ENCODE results near the gene NKTR. TPM values are rescaled to one million over a fixed set of nuclear protein-coding genes. Genes with fewer than 3 reads are reported as not detected.

NKTR gene
- total RNA-seq, 1 experiment from 2014 or later, result 53.1 TPM

DNA sequence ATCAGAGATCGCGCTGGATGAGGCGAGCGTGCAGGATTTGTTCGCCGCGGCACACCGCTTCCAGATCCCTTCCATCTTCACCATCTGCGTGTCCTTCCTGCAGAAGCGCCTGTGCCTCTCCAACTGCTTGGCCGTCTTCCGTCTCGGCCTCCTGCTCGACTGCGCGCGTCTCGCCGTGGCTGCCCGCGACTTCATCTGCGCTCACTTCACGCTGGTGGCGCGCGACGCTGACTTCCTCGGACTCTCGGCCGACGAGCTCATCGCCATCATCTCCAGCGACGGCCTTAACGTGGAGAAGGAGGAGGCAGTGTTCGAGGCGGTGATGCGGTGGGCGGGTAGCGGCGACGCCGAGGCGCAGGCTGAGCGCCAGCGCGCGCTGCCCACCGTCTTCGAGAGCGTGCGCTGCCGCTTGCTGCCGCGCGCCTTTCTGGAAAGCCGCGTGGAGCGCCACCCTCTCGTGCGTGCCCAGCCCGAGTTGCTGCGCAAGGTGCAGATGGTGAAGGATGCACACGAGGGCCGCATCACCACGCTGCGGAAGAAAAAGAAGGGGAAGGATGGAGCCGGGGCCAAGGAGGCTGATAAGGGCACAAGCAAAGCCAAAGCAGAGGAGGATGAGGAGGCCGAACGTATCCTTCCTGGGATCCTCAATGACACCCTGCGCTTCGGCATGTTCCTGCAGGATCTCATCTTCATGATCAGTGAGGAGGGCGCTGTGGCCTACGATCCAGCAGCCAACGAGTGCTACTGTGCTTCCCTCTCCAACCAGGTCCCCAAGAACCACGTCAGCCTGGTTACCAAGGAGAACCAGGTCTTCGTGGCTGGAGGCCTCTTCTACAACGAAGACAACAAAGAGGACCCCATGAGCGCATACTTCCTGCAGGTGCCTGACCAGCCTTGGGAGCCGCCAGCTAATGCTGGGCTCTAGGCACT lies 85.7 kb downstream of the NKTR start:
- intact Hi-C loops (cut with micrococcal nuclease; ENCODE audit: unreplicated experiment), result no loop called here
- H3K9me3 ChIP-seq (ENCODE audit: low read depth, low read length, poor library complexity, severe bottlenecking), result no peaks in the 10 kb centered on the region
- no peaks in the 10 kb centered on the region for H3K27me3 ChIP-seq (replicated peaks; ENCODE audit: insufficient read depth, low read depth, low read length, poor library complexity)
- H3K4me1 ChIP-seq (ENCODE audit: insufficient read depth, low read length, poor library complexity, severe bottlenecking), result no peaks in the 10 kb centered on the region
- ChIA-PET POLR2A (ENCODE audit: low non-redundant PET) (no interaction called here), CTCF (no interaction called here)
- no peak overlapping the region for H3K4me3 ChIP-seq (ENCODE audit: low read depth, low read length, poor library complexity, severe bottlenecking)
- DNase-seq (ENCODE audit: low spot score), result no peak
- no peaks in the 10 kb centered on the region for H3K36me3 ChIP-seq (ENCODE audit: insufficient read depth, low read length, poor library complexity, severe bottlenecking)
- no peak overlapping the region for H3K27ac ChIP-seq (ENCODE audit: low read depth, low read length, poor library complexity, severe bottlenecking)
- TF ChIP-seq, protein P1, sequence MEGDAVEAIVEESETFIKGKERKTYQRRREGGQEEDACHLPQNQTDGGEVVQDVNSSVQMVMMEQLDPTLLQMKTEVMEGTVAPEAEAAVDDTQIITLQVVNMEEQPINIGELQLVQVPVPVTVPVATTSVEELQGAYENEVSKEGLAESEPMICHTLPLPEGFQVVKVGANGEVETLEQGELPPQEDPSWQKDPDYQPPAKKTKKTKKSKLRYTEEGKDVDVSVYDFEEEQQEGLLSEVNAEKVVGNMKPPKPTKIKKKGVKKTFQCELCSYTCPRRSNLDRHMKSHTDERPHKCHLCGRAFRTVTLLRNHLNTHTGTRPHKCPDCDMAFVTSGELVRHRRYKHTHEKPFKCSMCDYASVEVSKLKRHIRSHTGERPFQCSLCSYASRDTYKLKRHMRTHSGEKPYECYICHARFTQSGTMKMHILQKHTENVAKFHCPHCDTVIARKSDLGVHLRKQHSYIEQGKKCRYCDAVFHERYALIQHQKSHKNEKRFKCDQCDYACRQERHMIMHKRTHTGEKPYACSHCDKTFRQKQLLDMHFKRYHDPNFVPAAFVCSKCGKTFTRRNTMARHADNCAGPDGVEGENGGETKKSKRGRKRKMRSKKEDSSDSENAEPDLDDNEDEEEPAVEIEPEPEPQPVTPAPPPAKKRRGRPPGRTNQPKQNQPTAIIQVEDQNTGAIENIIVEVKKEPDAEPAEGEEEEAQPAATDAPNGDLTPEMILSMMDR (conservative IDR thresholded peaks at IDR 0.05; ENCODE audit: low read depth, low read length), result no peak
- TF ChIP-seq EZH2 (IDR thresholded peaks at IDR 0.05; ENCODE audit: borderline replicate concordance, low read depth, low read length, poor library complexity, severe bottlenecking), result no peak
- BruUV-seq (replicated peaks), result no TSS peak

DNA sequence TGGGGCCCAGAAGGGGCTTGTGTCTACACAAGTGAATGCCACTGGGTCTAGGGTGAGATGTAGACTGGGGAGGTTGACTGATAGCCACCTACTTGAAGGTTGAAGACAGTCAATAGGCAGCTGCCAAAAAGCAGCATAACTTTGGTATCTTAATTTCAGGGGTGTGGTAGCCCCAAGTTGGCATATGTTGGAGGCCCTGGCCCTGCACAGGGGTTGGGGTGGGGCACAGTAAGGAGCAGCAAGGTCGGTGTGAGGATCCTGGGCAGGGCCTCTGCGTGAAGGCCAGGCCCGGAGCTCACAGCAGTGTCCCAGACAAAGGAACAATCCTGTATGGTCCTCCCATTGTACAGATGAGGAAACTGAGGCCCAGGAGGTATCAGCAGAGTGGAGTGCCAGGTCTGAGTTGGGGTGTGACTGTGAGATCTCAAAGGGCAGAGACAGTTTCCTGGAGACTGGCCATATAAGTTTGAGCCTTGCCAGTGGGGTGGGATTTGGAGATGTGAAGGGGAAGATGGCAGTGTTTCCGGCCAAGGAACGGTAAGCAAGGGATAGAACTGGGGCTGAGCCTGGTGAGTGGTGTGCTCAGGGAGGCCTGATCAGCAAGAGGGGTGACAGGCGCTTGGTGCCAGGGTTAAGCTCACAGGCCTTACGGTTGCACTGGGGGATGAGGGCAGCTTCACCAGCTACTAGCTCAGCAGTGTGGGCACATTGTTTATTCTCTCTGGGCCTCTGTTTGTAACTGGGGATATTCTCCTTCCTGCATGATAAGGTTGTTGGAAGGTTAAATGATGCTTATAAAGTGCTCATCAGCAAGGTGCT lies 86.6 kb downstream of the NKTR start:
- DNase-seq (ENCODE audit: low spot score), result no peak
- ChIA-PET CTCF (no interaction called here), POLR2A (ENCODE audit: low non-redundant PET) (no interaction called here)
- Histone ChIP-seq H3K36me3 (ENCODE audit: insufficient read depth, low read length, poor library complexity, severe bottlenecking) (no peaks in the 10 kb centered on the region), H3K27ac (ENCODE audit: low read depth, low read length, poor library complexity, severe bottlenecking) (no peak overlapping the region), H3K27me3 (replicated peaks; ENCODE audit: insufficient read depth, low read depth, low read length, poor library complexity) (no peaks in the 10 kb centered on the region), H3K9me3 (ENCODE audit: low read depth, low read length, poor library complexity, severe bottlenecking) (no peaks in the 10 kb centered on the region), H3K4me3 (ENCODE audit: low read depth, low read length, poor library complexity, severe bottlenecking) (no peak overlapping the region), H3K4me1 (ENCODE audit: insufficient read depth, low read length, poor library complexity, severe bottlenecking) (no peaks in the 10 kb centered on the region)
- TF ChIP-seq, protein P1 (conservative IDR thresholded peaks at IDR 0.05; ENCODE audit: low read depth, low read length), result no peak
- TF ChIP-seq EZH2 (IDR thresholded peaks at IDR 0.05; ENCODE audit: borderline replicate concordance, low read depth, low read length, poor library complexity, severe bottlenecking), result no peak
- BruUV-seq (replicated peaks), result no TSS peak
- intact Hi-C loops (cut with micrococcal nuclease; ENCODE audit: unreplicated experiment), result no loop called here

DNA sequence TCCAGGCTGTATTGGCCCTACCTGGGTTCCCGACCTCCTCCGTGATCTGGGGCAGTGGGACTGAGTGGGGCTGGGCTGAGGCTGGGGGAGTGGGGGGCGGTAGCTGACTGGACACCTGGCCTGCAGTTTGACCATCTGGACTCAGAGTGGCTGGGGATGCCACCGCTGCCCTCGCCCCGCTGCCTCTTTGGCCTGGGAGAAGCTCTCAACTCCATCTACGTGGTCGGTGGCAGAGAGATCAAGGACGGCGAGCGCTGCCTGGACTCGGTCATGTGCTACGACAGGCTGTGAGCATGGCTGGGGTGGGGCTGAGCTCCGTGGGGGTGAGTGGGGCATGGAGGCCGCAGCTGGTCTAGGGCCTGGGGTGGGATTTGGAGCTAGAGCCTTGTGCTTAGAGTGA lies 87.5 kb downstream of the NKTR start:
- Histone ChIP-seq H3K27ac (ENCODE audit: low read depth, low read length, poor library complexity, severe bottlenecking) (no peak overlapping the region), H3K9me3 (ENCODE audit: low read depth, low read length, poor library complexity, severe bottlenecking) (no peaks in the 10 kb centered on the region), H3K36me3 (ENCODE audit: insufficient read depth, low read length, poor library complexity, severe bottlenecking) (no peaks in the 10 kb centered on the region), H3K4me3 (ENCODE audit: low read depth, low read length, poor library complexity, severe bottlenecking) (no peak overlapping the region), H3K27me3 (replicated peaks; ENCODE audit: insufficient read depth, low read depth, low read length, poor library complexity) (no peaks in the 10 kb centered on the region), H3K4me1 (ENCODE audit: insufficient read depth, low read length, poor library complexity, severe bottlenecking) (no peaks in the 10 kb centered on the region)
- CTCF ChIA-PET, result no interaction called here
- TF ChIP-seq, protein P1 (conservative IDR thresholded peaks at IDR 0.05; ENCODE audit: low read depth, low read length), result no peak
- TF ChIP-seq EZH2 (IDR thresholded peaks at IDR 0.05; ENCODE audit: borderline replicate concordance, low read depth, low read length, poor library complexity, severe bottlenecking), result no peak
- DNase-seq (ENCODE audit: low spot score), result no peak
- POLR2A ChIA-PET (ENCODE audit: low non-redundant PET), result no interaction called here
- BruUV-seq (replicated peaks), result no TSS peak
- intact Hi-C loops (cut with micrococcal nuclease; ENCODE audit: unreplicated experiment), result no loop called here

Measured in A673 (cell line).